ACC112 (cell line): ENCODE measurements around the gene NAPA.

Experiments used
- H2AFZ ChIP-seq: fragments of 200-600 bp; sonication (generic); one replicate; pipeline ENCODE4 v1.6.0; 2017; ENCODE audit warnings: antibody characterized with exemption, low read length; ENCODE audit not compliant: unreplicated experiment
- H3K27ac ChIP-seq: fragments of 200-600 bp; sonication (generic); 2 replicates; pipeline ENCODE4 v1.5.1; 2014; ENCODE audit warnings: low read depth, mild to moderate bottlenecking, antibody characterized with exemption, low read length, moderate library complexity
- H3K27me3 ChIP-seq: fragments of 200-600 bp; sonication (generic); 2 replicates; pipeline ENCODE4 v1.6.1; 2014; ENCODE audit warnings: mild to moderate bottlenecking, antibody characterized with exemption, low read length, moderate library complexity, mixed read lengths; ENCODE audit not compliant: insufficient read depth
- H3K36me3 ChIP-seq: fragments of 200-600 bp; sonication (generic); 2 replicates; pipeline ENCODE4 v1.6.1; 2016; ENCODE audit warnings: mild to moderate bottlenecking, antibody characterized with exemption, low read length, moderate library complexity, mixed read lengths; ENCODE audit not compliant: insufficient read depth
- H3K4me1 ChIP-seq: fragments of 200-600 bp; sonication (generic); one replicate; pipeline ENCODE4 v1.6.1; 2016; ENCODE audit warnings: low read length, mixed read lengths; ENCODE audit not compliant: insufficient read depth, unreplicated experiment, control insufficient read depth
- H3K4me3 ChIP-seq: fragments of 200-600 bp; sonication (generic); 2 replicates; pipeline ENCODE4 v1.5.1; 2014; ENCODE audit warnings: mild to moderate bottlenecking, low read depth, low read length
- H3K79me2 ChIP-seq: fragments of 200-600 bp; sonication (generic); one replicate; pipeline ENCODE4 v1.6.0; 2016; ENCODE audit warnings: low read length; ENCODE audit not compliant: control insufficient read depth, unreplicated experiment, insufficient read depth

Gene NAPA

DNA sequence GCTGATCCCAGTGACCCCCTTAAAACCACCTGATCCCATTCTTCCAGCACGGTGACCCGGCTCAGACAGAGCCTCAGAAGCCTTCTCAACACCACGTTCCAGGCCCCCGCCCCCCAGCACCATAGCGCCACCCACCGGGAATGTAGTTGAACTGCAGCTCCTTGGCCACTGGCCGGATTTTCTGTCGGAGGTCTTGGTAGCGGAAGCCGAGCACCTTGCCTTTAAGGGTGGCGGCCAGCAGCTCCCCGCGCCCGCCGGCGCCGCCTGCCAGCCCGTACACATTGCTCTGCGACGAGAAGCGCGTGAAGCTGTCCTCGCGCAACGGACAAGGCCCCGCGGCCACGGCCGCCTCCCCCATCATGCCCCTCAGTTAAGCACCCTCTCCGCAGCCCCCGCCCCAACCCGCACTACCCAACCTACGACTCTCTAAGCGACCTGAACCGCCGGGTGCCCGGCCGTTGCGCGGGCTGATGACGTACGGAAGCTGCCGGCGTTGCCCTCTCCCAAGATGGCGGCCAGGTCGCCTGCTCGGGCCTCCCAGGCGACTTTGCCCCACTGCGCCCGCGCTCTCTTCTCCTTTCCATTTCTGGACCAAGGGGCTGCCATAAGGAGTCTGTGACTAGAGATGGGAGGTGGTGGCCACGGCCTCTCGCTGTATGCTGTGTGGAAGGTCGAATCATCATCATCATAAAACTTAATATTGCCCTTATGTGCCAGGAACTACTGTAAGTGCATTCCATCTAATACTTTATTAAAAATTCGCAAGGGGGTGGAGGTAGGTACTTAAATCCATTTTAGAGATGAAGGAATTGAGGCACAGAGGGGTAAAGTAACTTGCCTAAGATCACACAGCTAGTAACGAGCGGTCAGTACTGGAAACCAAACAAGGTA, 30.8 kb downstream of the NAPA start, which contains the start of gene KPTN:
TSS of gene KPTN (minus strand) at position 420 of the 891 bp plus-strand sequence. CDS start at position 361, 59 bp downstream.
- Histone ChIP-seq H3K4me3 (peak within 1 kb of the TSS; percentile 76), H3K27me3 (no peaks in the 10 kb centered on the region), H3K36me3 (no peaks in the 10 kb centered on the region), H3K27ac (peak within 1 kb of the TSS; percentile 60), H2AFZ (no peak within 1 kb of the TSS), H3K79me2 (no peaks in the 10 kb centered on the region), H3K4me1 (no peaks in the 10 kb centered on the region)

DNA sequence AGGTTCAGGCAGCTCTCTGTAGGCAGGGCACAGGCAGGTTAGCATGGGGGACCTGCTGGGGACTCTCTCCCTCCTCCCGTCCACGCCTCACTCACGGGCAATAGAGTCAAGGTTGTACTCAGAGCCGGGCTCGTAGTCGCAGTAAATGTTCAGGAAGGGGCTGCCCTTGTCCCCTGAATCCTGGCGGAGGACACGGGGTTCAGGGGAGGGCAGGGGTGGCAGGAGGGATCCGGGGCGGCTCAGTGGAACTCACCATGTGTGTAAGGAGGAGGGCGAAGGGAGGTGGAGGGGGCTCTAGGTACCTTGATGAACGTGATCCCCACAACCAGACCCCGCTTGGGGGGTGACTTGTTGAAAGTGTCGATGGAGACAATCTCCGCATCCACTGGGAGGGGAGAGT, 31.7 kb downstream of the NAPA start:
- no peaks in the 10 kb centered on the region for H3K79me2 ChIP-seq
- peak overlapping the region; percentile 76 for H3K4me3 ChIP-seq
- no peaks in the 10 kb centered on the region for H3K36me3 ChIP-seq
- no peaks in the 10 kb centered on the region for H3K4me1 ChIP-seq
- no peak overlapping the region for H3K27ac ChIP-seq
- no peak overlapping the region for H2AFZ ChIP-seq
- H3K27me3 ChIP-seq = no peaks in the 10 kb centered on the region

- H2AFZ ChIP-seq = no peak overlapping the region
- H3K4me3 ChIP-seq = no peak overlapping the region
- no peaks in the 10 kb centered on the region for H3K79me2 ChIP-seq
- H3K36me3 ChIP-seq = no peaks in the 10 kb centered on the region
- H3K27ac ChIP-seq = no peak overlapping the region
- H3K27me3 ChIP-seq = no peaks in the 10 kb centered on the region
- H3K4me1 ChIP-seq = no peaks in the 10 kb centered on the region
Observed at GRCh38 chr19:47481460-47482052, 33.3 kb downstream of the NAPA start.

DNA sequence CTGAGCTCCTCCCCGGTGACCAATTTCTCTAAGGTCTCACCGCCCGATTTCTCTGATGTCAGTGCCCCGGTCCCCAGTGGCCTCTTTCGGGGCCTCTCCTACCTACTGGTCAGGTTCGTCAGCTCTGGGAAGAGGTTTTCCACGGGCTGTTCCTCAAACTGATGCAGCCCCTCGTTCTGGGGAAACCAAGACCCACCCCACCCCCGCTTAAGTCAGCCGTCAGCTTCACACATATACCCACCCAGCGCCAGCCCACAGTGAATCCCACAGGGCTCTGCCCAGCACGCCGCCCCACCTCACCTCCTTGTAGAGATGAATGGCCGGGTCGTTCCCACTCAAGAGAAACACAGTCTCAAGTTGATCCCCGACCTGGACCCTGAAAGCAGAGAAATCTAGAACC, 34.2 kb downstream of the NAPA start:
- no peak overlapping the region for H2AFZ ChIP-seq
- no peaks in the 10 kb centered on the region for H3K27me3 ChIP-seq
- H3K4me3 ChIP-seq = no peak overlapping the region
- H3K36me3 ChIP-seq = no peaks in the 10 kb centered on the region
- no peaks in the 10 kb centered on the region for H3K79me2 ChIP-seq
- H3K27ac ChIP-seq = no peak overlapping the region
- H3K4me1 ChIP-seq = no peaks in the 10 kb centered on the region

GRCh38 chr19:47479701-47480503, 35.0 kb downstream of the NAPA start:
- no peak overlapping the region for H3K4me3 ChIP-seq
- no peaks in the 10 kb centered on the region for H3K36me3 ChIP-seq
- H3K27me3 ChIP-seq = no peaks in the 10 kb centered on the region
- no peak overlapping the region for H2AFZ ChIP-seq
- H3K4me1 ChIP-seq = no peaks in the 10 kb centered on the region
- no peak overlapping the region for H3K27ac ChIP-seq
- no peaks in the 10 kb centered on the region for H3K79me2 ChIP-seq

DNA sequence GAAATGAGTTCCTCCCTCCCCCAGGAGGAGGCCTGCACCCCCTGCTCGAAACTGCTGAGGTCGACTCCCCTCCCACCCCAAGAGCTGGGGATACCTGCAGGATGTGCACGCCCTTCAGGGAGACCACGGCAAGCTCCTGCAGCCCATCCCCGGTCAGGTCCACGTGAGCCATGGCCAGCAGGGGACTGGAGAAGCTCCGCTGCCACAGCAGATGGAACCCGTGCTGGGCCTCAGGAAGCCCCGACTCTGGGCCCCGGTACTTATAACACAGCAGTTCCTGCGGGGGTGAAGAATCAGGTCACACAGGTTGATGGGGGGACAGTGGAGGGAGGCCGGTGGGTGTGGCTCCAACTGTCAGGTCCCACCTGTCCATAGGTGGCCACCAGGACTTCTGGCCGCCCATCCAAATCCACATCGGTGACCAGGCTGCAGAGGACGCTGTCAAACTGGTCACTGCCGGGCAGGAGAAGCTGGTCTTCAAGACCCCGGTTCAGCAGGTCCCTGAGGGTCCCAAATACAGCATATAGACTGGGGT, 38.4 kb downstream of the NAPA start:
- Histone ChIP-seq H3K79me2 (no peaks in the 10 kb centered on the region), H3K27me3 (peaks cover 7% of the 10 kb centered on the region; the same call in 1 of the 2 replicates), H3K36me3 (no peaks in the 10 kb centered on the region), H3K27ac (no peak overlapping the region), H3K4me3 (no peak overlapping the region), H3K4me1 (no peaks in the 10 kb centered on the region), H2AFZ (no peak overlapping the region)

GRCh38 chr19:47475465-47475864, 39.4 kb downstream of the NAPA start:
- no peaks in the 10 kb centered on the region for H3K4me1 ChIP-seq
- no peaks in the 10 kb centered on the region for H3K36me3 ChIP-seq
- H2AFZ ChIP-seq = no peak overlapping the region
- no peak overlapping the region for H3K27ac ChIP-seq
- H3K27me3 ChIP-seq = peaks cover 17% of the 10 kb centered on the region
- H3K4me3 ChIP-seq = no peak overlapping the region
- no peaks in the 10 kb centered on the region for H3K79me2 ChIP-seq

- Histone ChIP-seq H3K4me1 (no peaks in the 10 kb centered on the region), H3K27ac (no peak overlapping the region), H3K79me2 (no peaks in the 10 kb centered on the region), H3K4me3 (no peak overlapping the region), H3K36me3 (no peaks in the 10 kb centered on the region), H2AFZ (no peak overlapping the region), H3K27me3 (peaks cover 35% of the 10 kb centered on the region)
Observed at GRCh38 chr19:47473336-47473735, 41.5 kb downstream of the NAPA start.

GRCh38 chr19:47471733-47472457, 43.0 kb downstream of the NAPA start, which contains the start of gene SLC8A2:
Gene SLC8A2, minus strand, starts transcription at chr19:47471893. Its CDS starts 5,490 bp downstream, at chr19:47466403.
- Histone ChIP-seq H3K79me2 (no peaks in the 10 kb centered on the region), H3K4me3 (no peak within 1 kb of the TSS), H3K27me3 (peaks cover 39% of the 10 kb centered on the region), H3K4me1 (no peaks in the 10 kb centered on the region), H2AFZ (no peak within 1 kb of the TSS), H3K27ac (no peak within 1 kb of the TSS), H3K36me3 (no peaks in the 10 kb centered on the region)

DNA sequence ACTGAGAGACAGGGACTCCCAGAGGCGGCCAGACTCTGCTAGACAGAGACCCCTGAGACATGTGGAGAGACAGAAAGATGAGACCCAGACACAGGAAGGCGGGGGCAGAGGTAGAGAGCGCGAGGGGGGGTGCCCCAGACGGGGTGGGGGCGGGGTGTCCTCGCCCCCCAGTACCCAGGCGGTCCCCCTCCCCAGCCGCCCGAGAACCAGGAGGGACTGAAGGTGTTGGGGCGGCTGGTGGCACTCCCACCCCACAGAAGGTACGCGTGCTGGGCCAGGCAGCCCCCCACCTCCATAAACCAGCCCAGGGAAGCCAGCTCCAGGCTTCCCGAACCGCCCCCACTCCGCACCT, 43.5 kb downstream of the NAPA start:
- no peaks in the 10 kb centered on the region for H3K36me3 ChIP-seq
- H3K4me3 ChIP-seq = no peak overlapping the region
- no peaks in the 10 kb centered on the region for H3K79me2 ChIP-seq
- no peaks in the 10 kb centered on the region for H3K4me1 ChIP-seq
- H3K27me3 ChIP-seq = peaks cover 39% of the 10 kb centered on the region
- H2AFZ ChIP-seq = no peak overlapping the region
- H3K27ac ChIP-seq = no peak overlapping the region
